ENCODE data around the gene PHC2. TPM values are rescaled to one million over a fixed set of nuclear protein-coding genes. Genes with fewer than 3 reads are reported as not detected.
A peak's percentile ranks its signal among the peaks of the same experiment; 100 is the strongest.

The PHC2 gene
- total and polyA plus RNA-seq, 9 of the 15 experiments (the other 6 are each of a cell fraction or from before 2014, with no cell fraction given): 3.1 to 67.6 (median 34.6) TPM

DNA sequence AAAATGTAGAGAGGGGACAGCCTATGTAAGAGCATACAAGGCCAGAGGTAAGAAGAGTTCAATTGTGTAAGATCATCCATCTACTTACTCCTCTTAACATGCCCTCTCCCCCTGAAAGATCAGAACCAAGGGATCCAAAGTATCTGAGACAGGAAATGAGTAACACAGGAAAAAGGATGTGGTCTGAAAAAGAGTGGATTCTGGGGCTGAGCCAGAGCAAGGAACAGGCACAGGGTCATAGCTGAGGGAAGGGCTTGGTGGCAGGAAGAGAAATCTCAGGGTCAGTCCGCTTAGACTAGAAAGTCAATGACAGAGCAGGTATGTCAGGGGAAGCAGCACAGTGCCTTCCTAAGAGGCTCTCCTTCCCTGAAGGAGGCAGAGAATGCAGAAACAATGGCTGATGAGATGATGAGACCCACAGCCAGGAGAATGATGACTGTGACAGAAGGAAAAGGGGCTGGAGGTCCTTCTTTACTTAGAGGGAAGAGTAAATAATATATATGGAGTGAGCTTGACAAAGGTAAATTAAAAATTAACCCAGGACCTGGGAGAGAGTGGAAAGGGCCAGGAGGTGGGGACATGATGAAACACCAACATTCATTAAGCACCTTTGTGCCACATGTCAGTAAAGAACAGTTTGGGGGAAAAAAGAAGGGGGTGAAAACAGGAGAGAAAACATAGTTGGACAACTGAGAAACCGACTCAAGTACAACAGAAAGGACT is 83.8 kb downstream of the PHC2 start (continued):
- TF ChIP-seq, protein P1, sequence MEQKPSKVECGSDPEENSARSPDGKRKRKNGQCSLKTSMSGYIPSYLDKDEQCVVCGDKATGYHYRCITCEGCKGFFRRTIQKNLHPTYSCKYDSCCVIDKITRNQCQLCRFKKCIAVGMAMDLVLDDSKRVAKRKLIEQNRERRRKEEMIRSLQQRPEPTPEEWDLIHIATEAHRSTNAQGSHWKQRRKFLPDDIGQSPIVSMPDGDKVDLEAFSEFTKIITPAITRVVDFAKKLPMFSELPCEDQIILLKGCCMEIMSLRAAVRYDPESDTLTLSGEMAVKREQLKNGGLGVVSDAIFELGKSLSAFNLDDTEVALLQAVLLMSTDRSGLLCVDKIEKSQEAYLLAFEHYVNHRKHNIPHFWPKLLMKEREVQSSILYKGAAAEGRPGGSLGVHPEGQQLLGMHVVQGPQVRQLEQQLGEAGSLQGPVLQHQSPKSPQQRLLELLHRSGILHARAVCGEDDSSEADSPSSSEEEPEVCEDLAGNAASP (IDR thresholded peaks at IDR 0.05): no peak
- TF ChIP-seq PHB (CRISPR knock-in tag; IDR thresholded peaks at IDR 0.05) (no peak), ZBTB17 (CRISPR knock-in tag; IDR thresholded peaks at IDR 0.05) (no peak), MEF2D (tag; conservative IDR thresholded peaks at IDR 0.05; ENCODE audit: low read depth) (no peak), SUPT5H (IDR thresholded peaks at IDR 0.05) (peak; percentile 40; the same call in 1 of the 2 replicates), ZFP36 (IDR thresholded peaks at IDR 0.05; ENCODE audit: low read depth, low read length, partially characterized antibody) (no peak), ELF1 (tag; IDR thresholded peaks at IDR 0.05) (no peak), SMAD4 (CRISPR knock-in tag; conservative IDR thresholded peaks at IDR 0.05) (no peak), HMG20B (CRISPR knock-in tag; IDR thresholded peaks at IDR 0.05) (no peak), TOE1 (IDR thresholded peaks at IDR 0.05; ENCODE audit: borderline replicate concordance) (no peak), TOE1 (CRISPR knock-in tag; IDR thresholded peaks at IDR 0.05; ENCODE audit: borderline replicate concordance, low read depth) (no peak), SMARCB1 (IDR thresholded peaks at IDR 0.05; ENCODE audit: insufficient read length, low read depth) (no peak), SRSF9 (IDR thresholded peaks at IDR 0.05; ENCODE audit: borderline replicate concordance, low read depth, low read length) (no peak), ZNF75A (CRISPR knock-in tag; IDR thresholded peaks at IDR 0.05) (no peak), ESRRA (IDR thresholded peaks at IDR 0.05; ENCODE audit: borderline replicate concordance, low read depth) (no peak; the same call in 1 of the 2 replicates), MCM5 (IDR thresholded peaks at IDR 0.05; ENCODE audit: low read depth) (no peak), NRF1 (conservative IDR thresholded peaks at IDR 0.05 in 1 of 2, IDR thresholded peaks at IDR 0.05 in 1 of 2) (no peak), ARID2 (IDR thresholded peaks at IDR 0.05) (no peak), SRSF7 (optimal IDR thresholded peaks at IDR 0.05; ENCODE audit: low read depth, low read length) (no peak), ZFX (CRISPR knock-in tag; IDR thresholded peaks at IDR 0.05) (no peak), FOXA3 (CRISPR knock-in tag; conservative IDR thresholded peaks at IDR 0.05 in 1 of 2, IDR thresholded peaks at IDR 0.05 in 1 of 2) (no peak), PCBP1 (IDR thresholded peaks at IDR 0.05; ENCODE audit: low read depth, low read length, poor library complexity, severe bottlenecking) (no peak), NFIC (IDR thresholded peaks at IDR 0.05) (peak; percentile 65), HDAC3 (IDR thresholded peaks at IDR 0.05; ENCODE audit: borderline replicate concordance, partially characterized antibody) (no peak), ZNF717 (CRISPR knock-in tag; IDR thresholded peaks at IDR 0.05) (no peak)
- TF ChIP-seq, protein P2, sequence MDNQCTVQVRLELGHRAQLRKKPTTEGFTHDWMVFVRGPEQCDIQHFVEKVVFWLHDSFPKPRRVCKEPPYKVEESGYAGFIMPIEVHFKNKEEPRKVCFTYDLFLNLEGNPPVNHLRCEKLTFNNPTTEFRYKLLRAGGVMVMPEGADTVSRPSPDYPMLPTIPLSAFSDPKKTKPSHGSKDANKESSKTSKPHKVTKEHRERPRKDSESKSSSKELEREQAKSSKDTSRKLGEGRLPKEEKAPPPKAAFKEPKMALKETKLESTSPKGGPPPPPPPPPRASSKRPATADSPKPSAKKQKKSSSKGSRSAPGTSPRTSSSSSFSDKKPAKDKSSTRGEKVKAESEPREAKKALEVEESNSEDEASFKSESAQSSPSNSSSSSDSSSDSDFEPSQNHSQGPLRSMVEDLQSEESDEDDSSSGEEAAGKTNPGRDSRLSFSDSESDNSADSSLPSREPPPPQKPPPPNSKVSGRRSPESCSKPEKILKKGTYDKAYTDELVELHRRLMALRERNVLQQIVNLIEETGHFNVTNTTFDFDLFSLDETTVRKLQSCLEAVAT (IDR thresholded peaks at IDR 0.05): no peak
- TF ChIP-seq, protein P3, sequence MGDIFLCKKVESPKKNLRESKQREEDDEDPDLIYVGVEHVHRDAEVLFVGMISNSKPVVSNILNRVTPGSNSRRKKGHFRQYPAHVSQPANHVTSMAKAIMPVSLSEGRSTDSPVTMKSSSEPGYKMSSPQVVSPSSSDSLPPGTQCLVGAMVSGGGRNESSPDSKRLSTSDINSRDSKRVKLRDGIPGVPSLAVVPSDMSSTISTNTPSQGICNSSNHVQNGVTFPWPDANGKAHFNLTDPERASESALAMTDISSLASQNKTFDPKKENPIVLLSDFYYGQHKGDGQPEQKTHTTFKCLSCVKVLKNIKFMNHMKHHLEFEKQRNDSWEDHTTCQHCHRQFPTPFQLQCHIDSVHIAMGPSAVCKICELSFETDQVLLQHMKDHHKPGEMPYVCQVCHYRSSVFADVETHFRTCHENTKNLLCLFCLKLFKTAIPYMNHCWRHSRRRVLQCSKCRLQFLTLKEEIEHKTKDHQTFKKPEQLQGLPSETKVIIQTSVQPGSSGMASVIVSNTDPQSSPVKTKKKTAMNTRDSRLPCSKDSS (IDR thresholded peaks at IDR 0.05; ENCODE audit: low read depth, partially characterized antibody): no peak

Data from K562 (cell line).